Activated CD4-positive, alpha-beta T cell treated with anti-CD3 and anti-CD28 coated beads, Interleukin-2, Interleukin-4, amounts not matched to agents 100 ng/mL and 50 ng/mL, durations not matched to agents 16 hours and 8 hours (primary cell): Measurements from ENCODE around the gene UTP14C.
A peak's percentile ranks its signal among the peaks of the same experiment; 100 is the strongest.
"Not testable (repeated sequence)": the region's sequence is repeated elsewhere in the genome, so short reads cannot be mapped to it uniquely, and the experiment has no call there.

Source experiments
- DNase-seq: peaks from one replicate; pipeline ENCODE4 v3.0.0-alpha.2; 2020; ENCODE audit warnings: low spot score

The UTP14C gene

GRCh38 chr13:52004511-52005170 is 19.9 kb upstream of the UTP14C start:
- no peak for DNase-seq

- DNase-seq = no peak
Observed at GRCh38 chr13:52005841-52006522, 18.5 kb upstream of the UTP14C start.

- DNase-seq = no peak
Observed at GRCh38 chr13:52006523-52007245, 17.8 kb upstream of the UTP14C start.

GRCh38 chr13:52009946-52010345 is 14.5 kb upstream of the UTP14C start:
- no peak for DNase-seq

- DNase-seq = no peak
Observed at GRCh38 chr13:52010890-52011631, 13.4 kb upstream of the UTP14C start, which contains the start of gene ATP7B. Gene ATP7B (minus strand): TSS chr13:52011450. CDS start chr13:52011337, 113 bp downstream.

GRCh38 chr13:52011632-52012511 is 12.6 kb upstream of the UTP14C start, which contains the start of gene ALG11:
Gene ALG11 (plus strand): TSS chr13:52012398. CDS start chr13:52012419, 21 bp downstream.
- peak; percentile 100 for DNase-seq

- DNase-seq = no peak
Observed at GRCh38 chr13:52012512-52012836, 12.0 kb upstream of the UTP14C start.

GRCh38 chr13:52016296-52016695 is 8.2 kb upstream of the UTP14C start:
- DNase-seq = no peak

- DNase-seq = no peak
Observed at GRCh38 chr13:52020191-52020590, 4.3 kb upstream of the UTP14C start.

- no peak for DNase-seq
Observed at GRCh38 chr13:52022356-52022755, 2.1 kb upstream of the UTP14C start.

- DNase-seq = no peak
Observed at GRCh38 chr13:52025475-52026245, 1.2 kb downstream of the UTP14C start.

GRCh38 chr13:52026246-52026626 is 1.7 kb downstream of the UTP14C start:
- DNase-seq = no peak

- DNase-seq = no peak
Observed at GRCh38 chr13:52027832-52028231, 3.3 kb downstream of the UTP14C start.

- DNase-seq = no peak
Observed at GRCh38 chr13:52029569-52029968, 5.1 kb downstream of the UTP14C start.

- not testable (repeated sequence) for DNase-seq
Observed at GRCh38 chr13:52030401-52030800, 5.9 kb downstream of the UTP14C start.

GRCh38 chr13:52033039-52033438 is 8.5 kb downstream of the UTP14C start:
- DNase-seq = no peak

GRCh38 chr13:52034616-52035226 is 10.2 kb downstream of the UTP14C start:
- DNase-seq = no peak

GRCh38 chr13:52036037-52036436 is 11.5 kb downstream of the UTP14C start:
- no peak for DNase-seq

GRCh38 chr13:52043675-52044074 is 19.2 kb downstream of the UTP14C start:
- no peak for DNase-seq

- no peak for DNase-seq
Observed at GRCh38 chr13:52047463-52047862, 23.0 kb downstream of the UTP14C start.
